GM12801 (cell line): ENCODE measurements around the gene COG1.

Experiments
- CTCF ChIP-seq: IDR thresholded peaks from one replicate; pipeline ENCODE4 v1.5.1; 2011; ENCODE audit warnings: control low read depth; ENCODE audit not compliant: insufficient read length; ENCODE audit errors: extremely low read depth

Gene COG1

DNA sequence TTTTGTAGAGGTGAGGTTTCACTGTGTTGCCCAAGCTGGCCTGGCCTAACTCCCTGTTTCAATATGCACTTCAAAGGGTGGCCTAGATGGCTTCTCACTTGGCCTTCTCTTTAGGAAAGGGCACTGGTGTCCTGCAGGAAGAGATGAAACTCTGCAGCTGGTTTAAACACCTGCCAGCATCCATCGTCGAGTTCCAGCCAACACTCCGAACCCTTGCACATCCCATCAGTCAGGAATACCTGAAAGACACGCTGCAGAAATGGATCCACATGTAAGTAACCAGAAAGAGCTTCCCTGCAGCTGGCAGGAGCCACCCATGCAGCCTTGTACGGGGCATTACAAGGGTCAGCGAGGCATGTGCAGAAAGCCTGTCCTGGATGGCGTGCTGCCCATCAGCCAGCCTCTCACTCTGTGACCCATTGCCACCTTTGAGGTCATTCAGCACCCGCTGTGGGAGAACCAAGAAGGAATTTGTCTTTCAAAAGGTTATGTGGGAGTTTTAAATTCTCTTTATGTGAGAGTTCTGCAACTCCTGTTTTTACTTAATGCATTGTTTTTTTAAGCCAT is 7.0 kb downstream of the COG1 start:
- TF ChIP-seq CTCF: no peak

DNA sequence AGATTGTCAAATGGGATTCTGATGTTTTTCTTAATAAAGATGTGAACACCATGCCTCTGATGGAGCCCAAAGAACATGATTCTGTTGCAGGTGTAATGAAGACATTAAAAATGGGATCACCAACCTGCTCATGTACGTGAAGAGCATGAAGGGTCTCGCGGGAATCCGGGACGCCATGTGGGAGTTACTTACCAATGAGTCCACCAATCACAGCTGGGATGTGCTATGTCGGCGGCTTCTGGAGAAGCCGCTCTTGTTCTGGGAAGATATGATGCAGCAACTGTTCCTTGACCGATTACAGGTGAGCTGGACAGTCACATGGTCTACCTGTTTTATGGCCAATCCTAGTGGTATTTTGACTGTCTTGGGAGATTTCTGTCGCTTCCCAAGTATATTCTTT is 7.6 kb downstream of the COG1 start:
- TF ChIP-seq CTCF: no peak

DNA sequence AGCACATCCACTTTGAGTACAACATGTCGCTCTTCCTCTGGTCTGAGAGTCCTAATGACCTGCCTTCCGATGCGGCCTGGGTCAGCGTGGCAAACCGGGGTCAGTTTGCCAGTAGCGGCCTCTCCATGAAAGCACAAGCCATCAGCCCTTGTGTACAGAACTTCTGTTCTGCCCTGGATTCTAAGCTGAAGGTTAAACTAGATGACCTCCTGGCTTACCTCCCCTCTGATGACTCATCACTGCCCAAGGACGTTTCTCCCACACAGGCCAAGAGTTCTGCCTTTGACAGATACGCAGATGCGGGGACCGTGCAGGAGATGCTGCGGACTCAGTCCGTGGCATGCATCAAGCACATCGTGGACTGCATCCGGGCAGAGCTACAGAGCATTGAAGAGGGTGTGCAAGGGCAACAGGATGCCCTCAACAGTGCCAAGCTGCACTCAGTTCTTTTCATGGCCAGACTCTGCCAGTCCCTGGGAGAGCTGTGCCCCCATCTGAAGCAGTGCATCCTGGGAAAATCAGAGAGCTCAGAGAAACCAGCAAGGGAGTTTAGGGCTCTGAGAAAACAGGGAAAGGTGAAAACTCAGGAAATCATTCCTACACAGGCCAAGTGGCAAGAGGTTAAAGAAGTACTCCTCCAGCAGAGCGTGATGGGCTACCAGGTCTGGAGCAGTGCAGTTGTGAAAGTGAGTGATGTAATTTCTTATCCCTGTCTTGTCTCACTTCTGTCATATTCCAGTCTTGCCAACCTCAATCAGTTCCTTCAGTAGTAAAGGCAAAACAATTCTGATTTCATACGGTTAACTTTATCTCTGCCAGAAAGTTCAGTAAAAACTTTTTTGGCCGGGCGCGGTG is 8.6 kb downstream of the COG1 start:
- no peak for TF ChIP-seq CTCF

GRCh38 chr17:73203135-73203787 is 10.4 kb downstream of the COG1 start:
- no peak for TF ChIP-seq CTCF

GRCh38 chr17:73203788-73204479 is 11.1 kb downstream of the COG1 start:
- no peak for TF ChIP-seq CTCF

GRCh38 chr17:73205459-73205961 is 12.7 kb downstream of the COG1 start:
- no peak for TF ChIP-seq CTCF

- no peak for TF ChIP-seq CTCF
These were observed 15.4 kb downstream of the COG1 start for GRCh38 chr17:73208139-73208827.
